ENCODE results near the gene TTC8.
"Not testable (repeated sequence)": the region's sequence is repeated elsewhere in the genome, so short reads cannot be mapped to it uniquely, and the experiment has no call there.

TTC8 gene

DNA sequence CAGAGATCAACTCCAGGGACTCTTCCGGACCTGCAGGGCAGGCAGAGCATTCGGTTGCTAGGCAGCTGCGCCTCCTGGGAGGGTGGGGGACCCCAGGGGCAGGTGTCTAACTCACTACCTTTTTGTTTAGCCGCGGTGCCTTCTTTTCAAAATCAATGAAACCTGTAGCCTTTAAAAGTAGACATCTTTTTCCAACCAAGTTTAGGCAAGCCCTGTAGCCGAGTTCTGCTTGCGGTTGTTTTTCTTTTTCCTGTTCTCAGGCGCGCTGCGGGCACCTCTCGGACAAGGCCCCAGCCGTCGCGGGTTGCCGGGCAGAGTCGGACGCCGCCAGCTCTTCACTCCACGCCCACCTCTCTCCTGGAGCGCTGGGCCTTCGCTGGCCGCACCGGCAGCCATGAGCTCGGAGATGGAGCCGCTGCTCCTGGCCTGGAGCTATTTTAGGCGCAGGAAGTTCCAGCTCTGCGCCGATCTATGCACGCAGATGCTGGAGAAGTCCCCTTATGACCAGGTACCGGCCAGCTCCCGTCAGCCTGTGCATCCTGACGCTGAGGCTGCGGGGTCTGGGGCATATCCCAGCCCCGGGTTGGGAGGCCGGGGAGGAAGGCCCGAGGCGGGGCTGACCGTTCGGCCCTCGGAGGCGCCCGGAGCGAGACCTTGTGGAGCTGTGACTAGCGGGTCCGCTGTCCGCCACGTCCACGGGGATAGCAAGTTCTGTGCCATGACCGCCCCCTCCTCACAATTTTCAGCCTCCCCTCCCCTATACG is at the start of gene TTC8:
TSS of gene TTC8 (plus strand) at position 338 of the 764 bp plus-strand sequence. CDS start at position 395, 57 bp downstream.
- DNase-seq: peak; percentile 79 to 85

DNA sequence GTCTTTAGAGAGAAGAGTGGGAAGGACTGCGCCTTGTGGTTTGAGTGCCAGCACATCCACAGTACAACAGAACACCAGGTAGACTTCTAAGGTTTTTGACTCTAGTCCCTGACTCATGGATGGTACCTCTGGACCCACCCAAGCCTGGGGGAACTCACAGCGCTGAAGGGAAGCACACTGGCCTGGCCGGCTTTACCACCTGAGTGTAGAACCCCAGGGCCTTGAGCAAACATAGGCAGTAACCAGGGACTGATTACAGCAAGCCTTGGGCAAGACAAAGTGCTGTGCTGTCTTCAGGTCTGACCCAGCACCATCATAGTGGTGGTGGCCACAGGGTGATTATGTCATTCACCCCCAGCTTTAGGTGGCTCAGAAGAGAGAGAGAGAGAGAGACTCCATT is 48.9 kb upstream of the TTC8 start:
- no peak for DNase-seq

DNA sequence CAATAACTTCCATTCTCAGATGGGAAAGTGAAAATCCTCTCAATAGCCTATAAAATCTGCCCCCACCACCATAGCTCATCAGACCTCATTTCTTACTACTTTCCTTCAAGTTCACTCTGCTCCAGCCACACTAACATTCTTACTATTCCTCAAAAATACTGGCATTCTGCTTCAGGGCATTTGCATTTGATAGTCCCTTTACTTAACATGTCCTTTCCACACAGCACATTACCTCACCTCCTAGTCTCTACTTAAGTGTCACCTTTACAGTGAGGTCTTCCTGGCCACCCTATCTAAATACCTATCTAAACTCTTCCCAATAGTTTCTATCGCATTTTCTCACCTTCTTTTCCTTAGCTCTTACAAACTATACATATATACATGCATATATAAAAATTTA is 38.5 kb upstream of the TTC8 start:
- no peak for DNase-seq

DNA sequence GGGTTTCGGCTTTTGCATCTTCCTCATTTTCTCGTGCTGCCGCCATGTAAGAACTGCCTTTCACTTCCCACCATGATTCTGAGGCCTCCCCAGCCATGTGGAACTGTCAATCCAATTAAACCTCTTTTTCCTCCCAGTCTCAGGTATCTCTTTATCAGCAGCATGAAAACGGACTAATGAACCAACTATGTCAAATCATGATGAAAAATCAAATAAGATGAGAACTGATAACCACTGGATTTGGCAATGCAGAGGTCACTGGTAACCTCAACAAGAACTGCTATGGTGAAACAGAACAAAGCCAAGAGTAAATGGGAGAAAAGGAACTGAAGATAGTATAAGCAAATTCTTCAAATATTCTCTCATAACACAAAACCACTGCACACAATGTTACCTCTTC is 37.7 kb upstream of the TTC8 start:
- DNase-seq: no peak

DNA sequence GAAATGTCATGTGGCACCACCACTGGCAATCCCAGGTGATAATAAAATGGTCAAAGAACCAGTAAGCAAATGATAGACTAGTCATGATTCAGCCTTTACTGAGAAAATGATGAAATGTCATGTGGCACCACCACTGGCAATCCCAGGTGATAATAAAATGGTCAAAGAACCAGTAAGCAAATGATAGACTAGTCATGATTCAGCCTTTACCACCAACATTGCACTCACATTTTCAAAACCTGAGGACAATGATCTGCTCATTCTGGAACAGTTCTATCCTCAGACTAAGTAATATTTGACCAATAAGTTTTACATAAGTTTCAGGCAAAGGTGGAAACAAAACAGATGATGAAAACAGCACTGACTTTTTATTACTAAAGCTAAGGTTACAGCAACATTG is 34.9 kb upstream of the TTC8 start:
- DNase-seq: not testable (repeated sequence)

DNA sequence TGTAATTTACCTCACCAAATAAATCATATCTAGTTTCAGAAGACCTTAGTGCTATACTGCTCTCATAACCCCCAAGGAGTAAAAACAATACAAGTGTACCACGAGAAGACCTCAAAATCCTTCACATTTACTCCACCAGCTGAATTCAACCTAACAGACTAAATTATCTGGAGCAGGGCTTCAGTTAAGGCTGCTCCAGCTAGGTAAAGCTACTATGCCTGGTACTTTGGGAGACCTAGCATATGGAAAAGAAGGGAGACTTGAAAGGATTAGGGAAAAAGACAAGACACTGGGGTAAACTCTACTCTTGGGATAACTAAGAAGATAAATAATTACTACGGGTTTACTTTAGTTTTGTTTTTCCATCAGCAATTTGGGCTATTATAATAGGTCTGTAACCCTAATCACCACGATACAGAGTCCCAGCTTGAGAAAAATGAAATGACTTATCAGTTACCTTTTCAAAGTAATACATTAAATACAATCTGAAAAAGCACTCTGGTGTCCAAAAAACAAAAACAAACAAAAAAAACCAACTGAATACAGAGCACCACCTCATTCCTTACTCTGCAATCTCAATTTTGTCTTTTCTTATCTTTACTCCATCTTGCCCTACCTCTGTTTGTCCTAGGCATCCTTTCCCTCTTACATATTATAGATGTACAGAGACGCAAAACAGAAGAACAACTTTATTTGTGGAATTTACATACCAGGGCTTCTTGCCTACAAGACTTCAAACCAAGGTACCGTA is 33.8 kb upstream of the TTC8 start:
- DNase-seq: no peak

DNA sequence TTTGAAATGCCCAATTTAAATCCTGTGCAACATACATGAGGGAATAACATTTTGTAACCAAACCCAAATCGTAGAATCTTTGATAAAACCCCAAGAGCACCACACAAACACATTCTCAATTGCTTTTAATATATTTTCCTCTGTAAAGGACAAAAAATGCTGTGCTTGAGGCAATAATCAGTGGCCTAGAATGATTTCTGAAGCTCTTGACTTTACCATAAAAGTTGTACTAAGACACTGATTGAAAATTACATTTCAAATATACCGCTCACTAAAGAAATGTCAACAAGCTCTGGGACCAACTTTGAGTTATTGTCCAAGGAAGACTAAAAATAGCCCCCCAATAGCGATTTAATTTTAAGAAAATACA is 33.2 kb upstream of the TTC8 start:
- DNase-seq: no peak

DNA sequence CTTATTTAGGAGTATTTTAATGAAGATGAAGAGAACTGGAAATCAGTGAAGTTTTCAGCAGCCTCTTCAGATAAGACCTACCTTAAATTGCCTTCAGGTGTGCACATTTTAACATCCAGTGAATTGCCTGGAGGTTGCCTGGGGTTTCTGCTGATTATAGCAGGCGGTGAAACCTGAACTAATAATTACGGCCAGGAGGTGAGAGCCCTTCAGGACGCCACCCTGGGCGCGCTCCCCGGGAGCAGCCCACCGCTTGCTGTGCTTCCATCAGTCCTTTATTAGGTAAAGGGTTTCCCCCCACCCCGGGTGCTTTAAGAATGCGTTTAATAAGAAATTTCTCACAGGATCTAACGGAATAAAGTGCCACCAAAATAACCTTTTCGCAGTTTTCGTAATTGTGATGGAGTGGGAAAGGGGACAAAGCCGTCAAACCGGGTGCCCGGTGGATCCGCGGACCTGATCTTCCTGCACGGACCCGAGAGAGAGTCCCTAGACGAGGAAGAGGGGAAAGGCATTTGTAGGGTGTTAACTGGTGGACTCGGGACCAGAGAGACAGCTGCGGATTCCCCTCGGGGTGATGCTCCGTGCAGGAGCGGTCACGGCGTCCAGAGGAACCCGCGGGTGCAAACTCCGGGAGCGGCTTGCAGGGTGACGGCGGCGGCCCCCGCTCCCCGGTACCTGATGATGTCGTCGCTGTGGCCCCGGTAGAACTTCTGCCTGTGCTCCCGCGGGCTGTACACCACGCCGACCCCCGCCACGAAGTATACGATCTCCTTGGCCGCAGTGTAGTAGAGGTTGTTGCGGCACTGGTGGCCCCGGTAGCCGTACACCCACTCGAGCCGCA is 32.6 kb upstream of the TTC8 start:
- DNase-seq: peak; percentile 23 to 41

DNA sequence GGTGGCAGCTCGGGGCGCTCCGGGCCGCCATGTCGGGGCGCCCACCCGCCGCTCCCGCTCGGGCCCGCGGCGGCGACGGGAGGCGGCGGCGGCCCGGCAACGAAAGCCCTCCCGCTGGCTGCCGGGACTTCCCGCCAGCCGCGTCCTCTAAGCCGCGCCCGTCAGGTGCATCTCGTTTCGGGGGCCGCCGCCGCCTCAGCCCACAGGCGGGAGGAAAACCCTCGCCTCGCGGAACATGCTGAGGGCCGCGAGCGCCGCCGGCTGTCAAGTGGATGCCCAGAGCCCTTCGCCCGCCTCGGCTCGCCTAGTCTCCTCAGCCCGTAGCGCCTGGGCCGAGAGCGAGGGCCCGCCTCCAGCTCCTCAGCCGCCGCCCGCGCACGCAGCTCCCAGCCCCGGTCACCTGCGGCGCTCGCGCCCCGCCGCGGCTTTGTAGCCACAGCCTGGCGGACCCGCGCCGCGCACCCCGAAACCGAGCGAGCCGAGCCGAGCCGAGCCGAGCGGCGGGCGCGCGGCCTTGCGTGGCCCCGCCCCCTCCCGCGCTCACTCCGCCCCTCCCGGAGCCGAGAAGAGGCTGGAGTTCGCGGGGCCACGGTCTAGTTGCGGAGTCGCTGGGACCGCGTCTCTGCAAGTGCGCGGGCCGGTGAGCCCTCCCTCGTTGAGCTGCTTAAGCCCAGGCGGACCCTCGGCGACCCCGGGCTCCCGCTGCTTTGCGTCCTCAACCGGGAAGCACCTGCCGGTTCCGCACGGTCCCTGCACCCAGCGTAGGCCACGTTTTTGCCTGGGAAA is 31.8 kb upstream of the TTC8 start, which contains the start of gene EML5:
TSS of gene EML5 (minus strand) at position 481 of the 786 bp plus-strand sequence. CDS start at position 31, 450 bp downstream.
- peak; percentile 82 for DNase-seq

DNA sequence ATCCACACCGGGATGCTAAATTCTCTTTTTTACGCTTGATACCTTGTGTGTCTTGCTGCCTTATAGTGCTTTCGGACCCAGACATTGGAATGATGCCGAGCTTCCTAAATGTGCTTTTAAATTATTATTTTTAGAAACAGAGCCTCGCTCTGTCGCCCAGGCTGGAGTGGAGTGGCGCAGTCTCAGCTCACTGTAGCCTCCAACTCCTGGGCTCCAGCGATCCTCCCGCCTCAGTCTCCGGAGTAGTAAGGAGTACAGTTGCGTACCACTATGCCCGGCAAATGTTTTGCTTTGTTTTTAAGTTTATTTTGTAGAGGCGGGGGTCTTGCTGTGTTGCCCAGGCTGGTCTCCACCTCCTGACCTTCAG is 31.2 kb upstream of the TTC8 start:
- no peak for DNase-seq

DNA sequence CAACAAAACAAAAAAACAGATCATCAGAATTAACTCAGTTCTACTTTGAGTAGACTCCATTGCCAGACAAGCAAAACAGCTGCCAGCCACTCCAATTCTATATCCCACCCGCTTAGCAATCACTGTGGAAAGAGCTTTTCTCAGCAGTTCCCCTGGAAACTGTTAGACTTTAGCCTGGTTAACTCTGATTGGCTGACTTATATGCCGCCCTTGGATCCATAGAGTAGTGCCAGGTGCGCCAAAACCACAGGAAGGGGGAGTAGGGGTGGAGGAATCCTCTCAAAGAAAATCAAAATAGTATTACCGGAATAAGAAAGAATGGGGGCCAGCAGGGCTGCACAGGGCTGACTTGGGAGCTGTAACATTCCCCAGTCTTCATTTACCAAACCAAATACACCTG is 26.3 kb upstream of the TTC8 start:
- DNase-seq: no peak

DNA sequence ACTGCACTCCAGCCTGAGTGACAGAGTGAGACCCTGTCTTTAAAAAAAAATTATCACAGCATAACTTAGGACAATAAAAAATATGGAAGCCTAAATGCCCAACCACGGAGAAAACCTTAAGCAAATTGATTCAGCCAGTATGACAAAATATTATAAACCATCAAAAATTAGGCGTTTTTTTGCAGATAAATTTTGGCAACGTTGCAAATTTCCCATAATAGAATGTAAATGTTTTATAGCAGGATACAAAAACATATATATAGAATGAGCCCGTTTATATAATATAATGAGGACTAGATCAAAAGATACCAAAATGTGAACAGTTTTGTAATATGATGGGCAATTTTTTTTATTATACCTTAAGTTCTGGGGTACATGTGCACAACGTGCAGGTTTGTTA is 24.9 kb upstream of the TTC8 start:
- DNase-seq: no peak

DNA sequence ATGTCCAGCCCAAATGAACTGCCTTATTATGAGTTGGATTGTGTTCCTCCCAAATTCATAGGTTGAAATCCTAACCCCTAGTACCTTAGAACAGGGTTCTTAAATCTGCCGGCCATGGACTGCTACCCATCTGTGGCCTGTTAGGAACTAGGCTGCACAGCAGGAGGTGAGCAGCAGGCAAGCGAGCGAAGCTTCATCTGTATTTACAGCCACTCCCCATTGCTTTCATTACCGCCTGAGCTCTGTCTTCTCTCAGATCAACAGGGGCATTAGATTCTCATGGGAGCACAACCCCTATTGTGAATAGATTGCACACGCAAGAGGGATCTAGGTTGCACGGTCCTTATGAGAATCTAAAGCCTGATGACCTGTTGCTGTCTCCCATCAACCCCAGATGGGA is 21.9 kb upstream of the TTC8 start:
- DNase-seq: no peak

DNA sequence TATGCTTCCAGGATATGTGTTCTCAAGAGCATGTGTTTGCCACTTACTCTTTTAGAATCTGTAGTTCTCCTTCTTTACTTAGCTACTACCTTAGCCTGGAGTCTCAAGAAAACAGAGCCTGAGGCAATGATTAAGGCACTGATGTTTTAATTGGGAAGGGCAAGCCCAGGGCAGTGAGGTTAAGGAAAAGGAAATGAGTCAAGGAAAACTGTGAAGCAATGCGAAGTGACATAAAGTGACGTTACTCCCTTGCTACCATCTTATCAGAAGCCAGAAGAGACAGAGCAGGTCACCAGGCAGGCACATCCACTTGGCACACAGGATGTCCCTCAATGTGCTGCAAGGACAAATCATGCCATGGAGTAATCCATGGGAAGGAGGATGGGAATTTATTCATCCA is 20.4 kb upstream of the TTC8 start:
- no peak for DNase-seq

DNA sequence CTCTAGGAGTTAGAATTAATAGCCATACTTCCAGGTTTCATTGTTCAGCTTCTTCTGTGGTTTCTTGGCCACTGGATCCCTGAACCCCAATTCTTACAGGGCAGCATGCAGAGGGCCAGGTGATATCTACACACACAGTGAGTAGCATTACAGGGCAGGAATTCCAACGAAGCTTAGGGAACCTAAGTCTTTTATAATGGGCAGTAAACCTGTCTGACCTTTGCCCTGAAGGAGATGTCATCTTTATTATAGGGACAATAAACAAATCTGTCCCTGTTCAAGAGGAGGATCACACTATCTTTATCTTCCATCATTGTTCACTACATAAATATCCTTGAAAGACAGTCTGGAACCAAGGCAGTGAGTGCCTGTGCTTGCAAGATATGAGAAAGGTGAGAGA is 20.0 kb upstream of the TTC8 start:
- no peak for DNase-seq

DNA sequence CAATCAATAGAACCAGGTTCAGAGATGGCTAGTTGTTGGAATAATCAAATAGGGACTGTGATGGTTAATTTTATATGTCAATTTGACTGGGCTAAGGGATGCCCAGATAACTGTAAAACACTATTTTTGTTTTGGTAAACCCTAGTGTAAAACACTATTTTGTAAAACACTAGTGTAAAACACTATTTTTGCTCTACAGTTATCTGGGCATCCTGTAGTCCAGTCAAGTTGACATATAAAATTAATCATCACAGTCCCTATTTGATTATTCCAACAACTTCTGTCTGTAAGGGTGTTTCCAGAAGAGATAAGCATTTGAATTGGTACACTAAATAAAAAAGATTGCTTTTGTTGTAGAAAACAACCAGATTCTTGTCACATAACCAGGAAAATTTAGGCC is 16.1 kb upstream of the TTC8 start:
- DNase-seq: no peak

DNA sequence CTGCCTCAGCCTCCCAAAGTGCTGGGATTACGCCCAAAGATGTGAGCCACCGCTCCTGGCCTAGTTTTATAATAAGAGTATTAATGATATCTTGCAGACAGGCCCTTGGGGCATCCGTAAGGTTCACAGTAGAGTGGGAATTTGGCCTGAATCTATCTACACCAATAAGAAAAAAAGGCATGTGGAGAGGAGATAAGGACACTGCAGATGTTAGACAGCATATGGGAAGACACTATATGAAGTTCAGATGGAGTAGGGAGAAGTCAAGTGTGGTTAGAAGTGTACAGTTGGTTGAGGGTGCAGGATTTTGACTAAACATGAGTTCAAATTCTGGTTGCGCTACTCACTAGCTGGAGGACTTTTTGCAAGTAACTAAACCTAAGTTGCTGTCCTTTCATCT is 8.5 kb upstream of the TTC8 start:
- DNase-seq: no peak

DNA sequence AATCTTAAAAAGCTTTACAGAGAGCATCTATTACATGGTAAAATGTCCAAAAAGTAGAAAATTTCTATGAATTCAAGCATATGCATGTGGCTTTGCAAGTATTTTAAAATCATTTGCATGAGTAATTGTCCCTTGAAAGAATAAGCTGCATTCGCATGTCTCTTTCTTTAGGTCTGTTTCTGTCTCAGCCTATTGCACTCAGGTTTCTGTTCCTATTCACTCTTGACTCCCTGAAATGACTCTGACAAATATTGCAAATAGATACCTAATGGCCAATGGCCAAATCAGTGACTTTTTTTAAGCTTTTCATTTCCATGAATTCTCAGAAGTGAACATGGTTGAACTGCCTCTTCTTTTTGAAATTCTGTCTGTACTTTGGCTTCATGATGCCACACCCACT is 6.4 kb upstream of the TTC8 start:
- no peak for DNase-seq

DNA sequence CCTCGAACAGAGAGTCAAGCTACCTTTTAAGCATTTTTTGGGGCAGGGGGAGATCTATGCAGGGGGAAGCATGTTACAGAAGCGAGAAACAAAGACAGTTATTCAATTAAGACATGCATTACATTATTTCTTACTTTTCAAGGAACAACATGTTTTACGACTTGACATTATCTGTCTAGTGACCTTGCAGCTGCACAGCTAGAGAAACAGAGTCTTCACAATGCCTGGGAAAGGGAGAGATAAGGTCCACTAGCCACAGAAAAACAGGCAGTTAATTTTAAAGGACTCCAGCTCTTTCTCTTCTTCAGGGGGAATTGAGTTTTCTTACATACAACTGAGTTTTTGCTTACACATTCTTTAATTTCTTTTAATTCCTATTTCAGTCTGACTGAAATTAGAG is 4.8 kb upstream of the TTC8 start:
- not testable (repeated sequence) for DNase-seq

DNA sequence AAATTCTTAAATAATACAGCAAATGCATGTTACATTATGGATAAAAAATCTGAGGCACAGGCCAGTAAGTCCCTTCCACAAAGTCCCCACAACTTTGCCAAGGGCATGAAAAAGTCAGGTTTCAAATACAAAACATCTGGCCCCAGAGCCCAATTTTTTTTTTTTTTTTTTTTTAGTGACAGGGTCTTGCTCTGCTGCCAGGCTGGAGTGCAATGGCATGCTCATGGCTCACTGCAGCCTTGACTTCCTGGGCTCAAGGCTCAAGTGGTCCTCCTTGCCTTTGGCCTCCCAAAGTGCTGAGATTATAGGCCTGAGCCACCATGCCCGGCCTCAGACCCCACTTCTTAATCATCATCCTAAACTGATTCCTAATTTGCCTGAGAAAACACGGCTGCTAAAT is 3.1 kb upstream of the TTC8 start:
- DNase-seq: no peak

DNA sequence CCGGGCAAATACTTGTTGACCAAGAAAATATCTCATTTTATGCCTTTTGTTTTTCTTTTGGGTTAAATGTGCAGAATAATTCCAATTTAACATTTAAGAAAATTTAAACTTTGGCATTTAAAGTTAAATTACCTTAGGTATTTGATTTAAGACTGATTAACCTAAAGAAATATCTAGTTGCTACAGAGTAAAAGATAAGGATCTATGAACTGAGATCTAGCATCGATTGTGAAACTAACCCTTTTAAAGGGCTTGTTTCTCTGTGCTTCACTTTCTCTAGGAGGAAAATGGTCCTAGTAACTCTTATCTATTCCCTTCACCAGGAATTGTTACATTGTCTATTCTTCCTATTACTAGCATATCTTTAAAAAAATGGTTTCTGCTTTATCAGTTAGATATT is 2.6 kb upstream of the TTC8 start:
- DNase-seq: no peak

DNA sequence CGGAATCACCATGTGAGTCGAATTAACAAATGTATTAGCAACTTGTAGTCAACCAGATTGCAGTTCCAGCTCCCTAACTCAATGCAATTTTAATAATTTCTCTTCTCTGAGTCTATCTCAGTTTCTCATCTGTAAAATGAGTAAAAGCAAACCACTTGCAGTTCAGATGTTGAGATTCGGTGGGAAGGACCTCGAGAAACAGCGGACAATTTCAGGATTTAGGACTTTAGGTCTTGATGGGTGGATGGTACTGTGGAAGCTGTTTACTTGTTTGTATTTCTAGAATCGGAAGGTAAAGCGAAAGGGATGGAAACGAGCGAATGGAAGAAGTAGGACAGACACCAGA is 510 bp upstream of the TTC8 start:
- DNase-seq: no peak

DNA sequence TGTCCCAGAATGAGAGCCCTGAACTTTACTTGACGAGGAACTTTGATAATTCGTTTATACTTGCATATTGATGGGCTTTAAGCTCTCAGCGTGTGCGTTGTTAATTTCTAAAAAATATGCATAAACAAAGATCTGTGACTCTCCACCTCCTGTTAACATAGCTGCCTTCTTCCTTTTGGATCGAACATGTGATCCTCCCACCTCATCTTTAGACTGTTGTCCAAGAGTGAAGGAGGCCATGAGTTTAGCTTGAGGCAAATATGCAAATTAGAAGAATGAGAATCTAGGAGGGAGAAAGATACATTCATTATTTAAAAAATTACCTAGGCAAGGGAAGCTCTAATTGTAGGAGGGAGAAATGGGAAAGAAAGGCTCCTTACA is 617 bp downstream of the TTC8 start:
- no peak for DNase-seq
